OCI-LY7 (cell line): ENCODE data around the gene ERMAP. TPM values are rescaled to one million over a fixed set of nuclear protein-coding genes. Genes with fewer than 3 reads are reported as not detected.
"Not testable (repeated sequence)": the region's sequence is repeated elsewhere in the genome, so short reads cannot be mapped to it uniquely, and the experiment has no call there.

ENCODE experiments used
- BruUV-seq: library from RNA; stranded (reverse); fragments of 400-500 nt; replicated peaks from 2 replicates; lab custom pipeline; 2021; lab: Mats Ljungman, UMichigan
- CTCF ChIA-PET: fragments of 300-600 bp; sonication (Branson Sonifier 250); formaldehyde crosslinking; loops from one replicate; lab custom pipeline; 2022; ENCODE audit warnings: antibody characterized with exemption; ENCODE audit not compliant: unreplicated experiment; lab: Charles Lee
- POLR2A ChIA-PET: fragments of 300-600 bp; sonication (Branson Sonifier 250); formaldehyde crosslinking; loops from one replicate; lab custom pipeline; 2022; ENCODE audit warnings: antibody characterized with exemption; lab: Charles Lee
- DNase-seq: peaks from one replicate; pipeline ENCODE4 v3.0.0-alpha.2; 2015; ENCODE audit warnings: low spot score
- H2AFZ ChIP-seq: fragments of 200-600 bp; sonication (generic), shearing (Covaris generic); 2 replicates; pipeline ENCODE4 v1.6.1; 2014; ENCODE audit warnings: mild to moderate bottlenecking, antibody characterized with exemption, low read length, moderate library complexity
- H3K27ac ChIP-seq: fragments of 200-600 bp; sonication (generic); 2 replicates; pipeline ENCODE4 v1.5.1; 2014; ENCODE audit warnings: mixed run types, low read depth, mild to moderate bottlenecking, moderate library complexity, low read length, inconsistent platforms; ENCODE audit not compliant: poor library complexity, severe bottlenecking
- H3K36me3 ChIP-seq: fragments of 200-600 bp; sonication (generic); 2 replicates; pipeline ENCODE4 v1.6.1; 2014; ENCODE audit warnings: mild to moderate bottlenecking, antibody characterized with exemption, low read length, moderate library complexity, mixed read lengths; ENCODE audit not compliant: insufficient read depth
- H3K4me1 ChIP-seq: fragments of 200-600 bp; sonication (generic); 2 replicates; pipeline ENCODE4 v1.5.1; 2014; ENCODE audit warnings: mild to moderate bottlenecking, low read length; ENCODE audit not compliant: insufficient read depth, poor library complexity, severe bottlenecking
- H3K4me2 ChIP-seq: fragments of 200-600 bp; sonication (generic); 2 replicates; pipeline ENCODE4 v1.6.1; 2014; ENCODE audit warnings: mild to moderate bottlenecking, low read length
- H3K4me3 ChIP-seq: fragments of 200-600 bp; sonication (generic); 2 replicates; pipeline ENCODE4 v1.5.1; 2014; ENCODE audit warnings: mild to moderate bottlenecking, low read depth, low read length; ENCODE audit not compliant: poor library complexity, severe bottlenecking
- H3K79me2 ChIP-seq: fragments of 200-600 bp; sonication (generic); 2 replicates; pipeline ENCODE4 v1.6.1; 2016; ENCODE audit warnings: low read depth, mild to moderate bottlenecking, low read length, moderate library complexity, mixed read lengths; ENCODE audit not compliant: insufficient read depth
- H3K9me2 ChIP-seq: fragments of 200-600 bp; sonication (generic); 2 replicates; pipeline ENCODE4 v1.6.1; 2016; ENCODE audit warnings: mild to moderate bottlenecking, low read length, mixed read lengths; ENCODE audit not compliant: insufficient read depth
- H3K9me3 ChIP-seq: fragments of 200-600 bp; sonication (generic); 2 replicates; pipeline ENCODE4 v1.6.1; 2014; ENCODE audit warnings: mild to moderate bottlenecking, mixed run types, low read length, mixed read lengths
- H4K20me1 ChIP-seq: fragments of 200-600 bp; sonication (generic); 2 replicates; pipeline ENCODE4 v1.6.1; 2014; ENCODE audit warnings: mild to moderate bottlenecking, antibody characterized with exemption, low read length, moderate library complexity, mixed read lengths; ENCODE audit not compliant: insufficient read depth
- CTCF ChIP-seq: fragments of 200-600 bp; sonication (generic); conservative IDR thresholded peaks from 2 replicates; pipeline ENCODE4 v1.5.1; 2014; ENCODE audit warnings: mild to moderate bottlenecking, antibody characterized with exemption, low read length, moderate library complexity, mixed read lengths
- EZH2phosphoT487 ChIP-seq: fragments of 200-600 bp; sonication (generic); IDR thresholded peaks from 2 replicates; pipeline ENCODE4 v1.6.1; 2018; ENCODE audit warnings: low read depth, borderline replicate concordance, mild to moderate bottlenecking, mixed run types, antibody characterized with exemption, low read length, moderate library complexity, mixed read lengths
- intact Hi-C: fragments of 100-400 bp; cut with micrococcal nuclease; formaldehyde crosslinking; loops from one replicate; pipeline ENCODE4 v1.10.0; 2022; ENCODE audit not compliant: unreplicated experiment
- total RNA-seq, 2 experiments: library from RNA; depleted of rRNA in 1 of 2; stranded (reverse); fragments of >200 nt in 1 of 2; shearing (Covaris generic) in 1 of 2; gene quantifications; 2 replicates each; pipeline ENCODE4 v1.2.3, GENCODE V29; 2014 to 2022

Gene ERMAP
- total RNA-seq, 2 experiments from 2014 or later = 2.7 to 5.1 TPM

GRCh38 chr1:42866549-42866948, 49.6 kb downstream of the ERMAP start:
- BruUV-seq = no TSS peak
- H3K27ac ChIP-seq = no peak overlapping the region
- intact Hi-C loops = no loop called here
- no peaks in the 10 kb centered on the region for H3K9me2 ChIP-seq
- no peak overlapping the region for H3K4me2 ChIP-seq
- CTCF ChIA-PET = no interaction called here
- no peaks in the 10 kb centered on the region for H3K36me3 ChIP-seq
- POLR2A ChIA-PET = no interaction called here
- H4K20me1 ChIP-seq = no peaks in the 10 kb centered on the region
- no peaks in the 10 kb centered on the region for H3K4me1 ChIP-seq
- H3K79me2 ChIP-seq = no peaks in the 10 kb centered on the region
- H3K4me3 ChIP-seq = no peak overlapping the region
- H3K9me3 ChIP-seq = no peaks in the 10 kb centered on the region
- DNase-seq = no peak
- no peak for TF ChIP-seq CTCF
- TF ChIP-seq EZH2phosphoT487 = no peak
- no peak overlapping the region for H2AFZ ChIP-seq

GRCh38 chr1:42868466-42868865, 51.5 kb downstream of the ERMAP start:
- POLR2A ChIA-PET, H3K4me3 ChIP-seq, H2AFZ ChIP-seq, CTCF ChIA-PET, H3K4me1 ChIP-seq, H4K20me1 ChIP-seq, H3K36me3 ChIP-seq, H3K9me2 ChIP-seq, DNase-seq, H3K27ac ChIP-seq, H3K79me2 ChIP-seq, H3K4me2 ChIP-seq, intact Hi-C loops, H3K9me3 ChIP-seq, BruUV-seq: not testable (repeated sequence)

GRCh38 chr1:42869254-42869653, 52.3 kb downstream of the ERMAP start:
- H3K4me1 ChIP-seq, H3K27ac ChIP-seq, BruUV-seq, DNase-seq, H3K9me3 ChIP-seq, H3K9me2 ChIP-seq, H3K79me2 ChIP-seq, H3K36me3 ChIP-seq, H3K4me2 ChIP-seq, H4K20me1 ChIP-seq, POLR2A ChIA-PET, CTCF ChIA-PET, H3K4me3 ChIP-seq, intact Hi-C loops, H2AFZ ChIP-seq: not testable (repeated sequence)

GRCh38 chr1:42869751-42870150, 52.8 kb downstream of the ERMAP start:
- intact Hi-C loops, POLR2A ChIA-PET: not testable (repeated sequence)

DNA sequence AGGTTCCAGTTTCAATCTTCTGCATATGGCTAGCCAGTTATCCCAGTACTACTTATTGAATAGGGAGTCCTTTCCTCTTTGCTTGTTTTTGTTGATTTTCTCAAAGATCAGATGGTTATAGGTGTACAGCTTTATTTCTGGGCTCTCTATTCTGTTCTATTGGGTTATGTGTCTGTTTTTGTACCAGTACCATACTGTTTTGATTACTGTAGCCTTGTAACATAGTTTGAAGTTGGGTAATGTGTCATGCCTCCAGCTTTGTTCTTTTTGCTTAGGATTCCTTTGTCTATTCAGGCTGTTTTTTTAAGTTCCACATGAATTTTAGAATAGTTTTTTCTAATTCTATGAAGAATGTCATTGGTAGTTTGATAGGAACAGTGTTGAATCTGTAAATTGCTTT, 56.2 kb downstream of the ERMAP start:
- H2AFZ ChIP-seq, H3K9me2 ChIP-seq, H4K20me1 ChIP-seq, H3K36me3 ChIP-seq, intact Hi-C loops, H3K79me2 ChIP-seq, H3K4me1 ChIP-seq, BruUV-seq, H3K4me3 ChIP-seq, CTCF ChIA-PET, POLR2A ChIA-PET, DNase-seq, H3K27ac ChIP-seq, H3K4me2 ChIP-seq: not testable (repeated sequence)
- peaks cover 11% of the 10 kb centered on the region; the same call in 1 of the 2 replicates for H3K9me3 ChIP-seq

More at GRCh38 chr1:42869751-42870150, 52.8 kb downstream of the ERMAP start:
- DNase-seq, H3K36me3 ChIP-seq, BruUV-seq, H4K20me1 ChIP-seq, H3K9me2 ChIP-seq, H3K79me2 ChIP-seq, H3K27ac ChIP-seq, H3K4me3 ChIP-seq, H3K4me1 ChIP-seq, H3K9me3 ChIP-seq, H3K4me2 ChIP-seq, H2AFZ ChIP-seq, CTCF ChIA-PET: not testable (repeated sequence)
